ENCODE measurements around the gene RANBP3.
"Not testable (repeated sequence)": the region's sequence is repeated elsewhere in the genome, so short reads cannot be mapped to it uniquely, and the experiment has no call there.

RANBP3 gene

DNA sequence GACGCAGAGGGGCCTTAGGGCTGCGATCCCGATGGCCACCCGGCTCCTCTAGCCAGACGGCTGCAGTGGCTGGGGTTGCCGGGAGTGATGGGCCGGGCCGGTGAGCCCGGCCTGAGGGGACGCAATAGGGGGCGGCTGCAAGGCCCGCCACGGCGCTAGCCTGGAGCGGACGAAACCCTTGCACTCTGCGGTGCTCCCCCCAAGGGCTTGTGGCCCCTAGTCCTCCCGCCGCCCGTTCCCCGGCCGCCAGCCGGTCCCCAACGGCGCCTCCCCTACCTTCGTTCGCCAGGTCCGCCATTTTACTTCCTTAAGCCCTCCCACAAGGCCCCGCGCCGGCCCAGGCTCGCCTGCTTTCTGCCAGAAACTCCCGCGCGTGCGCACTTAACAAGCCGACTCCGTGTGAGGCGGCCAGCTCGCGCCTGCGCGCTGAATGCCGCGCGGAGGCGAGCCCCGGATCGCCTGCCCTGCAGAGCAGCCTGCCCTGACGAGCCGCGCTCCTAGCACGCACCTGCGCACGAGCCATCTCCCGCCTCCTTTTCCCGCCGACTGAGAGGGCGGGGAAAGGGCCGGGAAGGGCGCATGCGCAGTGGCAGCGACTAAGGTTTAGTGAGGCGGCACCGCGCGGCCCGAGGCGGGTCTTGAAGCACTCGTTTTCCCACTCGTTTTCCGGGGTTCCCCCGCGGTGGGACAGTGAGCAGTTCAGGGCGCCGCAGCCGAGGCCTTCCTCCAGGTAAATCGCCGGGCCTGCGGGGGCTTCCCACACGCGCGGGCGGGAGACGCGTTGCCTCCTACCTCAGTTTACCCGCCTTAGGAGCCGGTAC lies at the start of gene RANBP3:
TSS of gene RANBP3 (minus strand) at position 356 of the 821 bp plus-strand sequence. CDS start at position 298, 58 bp downstream.
- DNase-seq (ENCODE audit: low read depth), result peak; percentile 93

GRCh38 chr19:6026390-6027227 lies 48.7 kb upstream of the RANBP3 start:
- no peak for DNase-seq (ENCODE audit: low read depth)

- not testable (repeated sequence) for DNase-seq (ENCODE audit: low read depth)
Measured at GRCh38 chr19:6024756-6025155, 46.8 kb upstream of the RANBP3 start.

GRCh38 chr19:6023936-6024335 lies 46.0 kb upstream of the RANBP3 start:
- no peak for DNase-seq (ENCODE audit: low read depth)

DNA sequence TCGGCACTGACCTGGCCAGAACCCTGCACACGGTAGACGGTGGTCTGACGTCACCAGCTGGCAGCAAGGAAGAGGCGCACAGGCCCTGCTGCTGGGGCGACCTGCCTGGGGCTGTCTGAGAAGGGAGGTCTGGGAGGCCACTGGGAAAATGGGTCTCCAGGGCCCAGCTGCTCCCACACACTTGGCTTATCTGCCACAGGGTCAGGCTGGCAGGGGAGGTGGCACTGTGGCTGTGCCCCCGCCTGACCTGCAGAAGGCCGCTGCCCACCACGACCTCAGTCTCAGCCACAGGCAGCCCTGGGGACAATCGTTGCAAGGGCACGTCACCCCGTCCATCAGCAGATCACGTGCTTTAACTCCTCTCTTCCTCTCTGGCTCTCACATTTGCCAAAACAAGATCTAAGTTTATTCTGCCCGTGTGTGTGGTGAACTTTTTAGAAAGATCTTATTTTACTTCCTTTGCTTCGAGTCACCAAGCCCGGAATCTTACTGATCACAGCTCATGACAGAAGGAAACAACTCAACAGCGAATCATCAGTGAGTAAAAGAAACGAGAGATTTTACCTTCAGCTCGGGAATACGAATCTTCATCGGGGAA lies 45.2 kb upstream of the RANBP3 start:
- no peak for DNase-seq (ENCODE audit: low read depth)

DNA sequence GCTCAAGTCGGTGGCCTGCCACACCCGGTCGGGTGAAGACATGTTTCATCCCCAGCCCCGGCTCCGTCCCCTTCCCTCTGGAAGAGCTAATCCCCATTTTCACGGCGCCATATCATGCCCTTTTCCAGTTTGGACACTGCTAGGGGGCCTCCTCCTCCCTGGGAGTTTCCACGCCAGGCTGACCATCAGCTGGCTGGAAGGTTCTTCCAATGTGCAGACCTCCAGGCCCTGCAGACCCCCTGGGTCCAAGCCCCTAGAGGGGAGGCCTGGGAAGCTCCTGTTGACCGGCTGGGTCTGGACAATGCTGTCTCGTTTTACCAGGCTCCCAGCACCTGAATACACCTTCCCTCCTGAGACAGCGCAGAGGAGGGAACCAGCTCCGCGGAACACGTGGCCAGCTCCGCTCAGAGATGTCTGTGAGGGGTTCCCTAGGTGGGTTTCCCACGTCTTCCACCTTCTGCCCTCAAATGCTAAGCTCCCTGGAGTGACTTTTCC lies 44.7 kb upstream of the RANBP3 start:
- no peak for DNase-seq (ENCODE audit: low read depth)

GRCh38 chr19:6021878-6022569 lies 44.1 kb upstream of the RANBP3 start:
- peak; percentile 62 for DNase-seq (ENCODE audit: low read depth)

- DNase-seq (ENCODE audit: low read depth), result no peak
Measured at GRCh38 chr19:6020972-6021805, 43.2 kb upstream of the RANBP3 start.

DNA sequence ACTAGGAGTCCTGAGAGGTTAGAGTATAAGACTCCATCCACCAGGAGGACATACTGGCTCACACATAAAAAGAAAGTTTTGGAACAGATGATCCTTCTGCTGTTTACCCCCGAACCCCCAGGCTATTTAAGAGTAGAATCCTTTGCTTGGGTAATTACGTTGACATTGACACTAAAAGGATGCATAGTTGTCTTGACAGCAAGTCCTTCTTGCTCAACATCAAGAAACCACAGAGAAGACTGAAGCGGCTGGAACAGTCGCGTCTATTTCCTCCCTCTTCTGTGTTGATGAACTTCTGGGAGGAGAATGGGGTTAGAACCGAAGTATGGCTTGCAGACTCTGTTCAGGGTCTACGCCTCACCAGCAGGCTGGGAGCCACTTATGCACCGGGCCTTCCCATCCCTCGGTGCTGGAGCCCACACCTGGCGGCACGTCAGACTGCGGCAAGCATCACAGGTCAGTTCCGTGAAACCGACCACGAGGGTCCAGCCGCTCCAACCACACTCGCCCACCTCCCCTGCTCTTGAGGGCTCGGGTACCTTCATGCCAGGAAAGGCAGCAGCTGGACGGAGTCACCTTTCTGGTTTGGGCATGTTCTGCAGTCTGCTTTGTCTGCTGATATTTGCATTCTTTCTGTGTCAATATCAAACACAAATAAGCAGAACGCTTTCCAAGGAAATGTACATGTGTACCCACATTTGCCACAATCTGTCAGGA lies 42.4 kb upstream of the RANBP3 start:
- DNase-seq (ENCODE audit: low read depth), result no peak

GRCh38 chr19:6018786-6019185 lies 40.8 kb upstream of the RANBP3 start:
- DNase-seq (ENCODE audit: low read depth), result no peak

DNA sequence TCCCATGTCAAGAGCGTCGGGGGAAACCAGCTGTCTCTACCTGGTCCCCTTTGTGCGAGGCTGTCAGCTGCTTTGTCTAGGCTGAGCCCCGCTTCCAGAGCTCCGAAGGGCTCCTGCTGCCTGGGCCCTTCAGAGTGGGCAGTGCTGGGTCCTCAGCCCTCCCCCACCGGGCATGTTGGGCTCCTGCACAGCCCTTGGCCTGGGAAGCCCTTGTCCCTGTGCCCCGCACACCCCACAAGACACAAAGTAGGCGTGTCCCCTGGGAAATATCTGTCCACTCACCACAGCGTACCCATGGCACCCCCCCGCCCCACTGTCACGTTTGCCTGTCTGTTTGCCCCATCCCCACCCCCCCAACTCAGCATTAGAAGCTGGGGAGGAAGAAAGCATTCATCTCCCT lies 39.6 kb upstream of the RANBP3 start:
- no peak for DNase-seq (ENCODE audit: low read depth)

DNA sequence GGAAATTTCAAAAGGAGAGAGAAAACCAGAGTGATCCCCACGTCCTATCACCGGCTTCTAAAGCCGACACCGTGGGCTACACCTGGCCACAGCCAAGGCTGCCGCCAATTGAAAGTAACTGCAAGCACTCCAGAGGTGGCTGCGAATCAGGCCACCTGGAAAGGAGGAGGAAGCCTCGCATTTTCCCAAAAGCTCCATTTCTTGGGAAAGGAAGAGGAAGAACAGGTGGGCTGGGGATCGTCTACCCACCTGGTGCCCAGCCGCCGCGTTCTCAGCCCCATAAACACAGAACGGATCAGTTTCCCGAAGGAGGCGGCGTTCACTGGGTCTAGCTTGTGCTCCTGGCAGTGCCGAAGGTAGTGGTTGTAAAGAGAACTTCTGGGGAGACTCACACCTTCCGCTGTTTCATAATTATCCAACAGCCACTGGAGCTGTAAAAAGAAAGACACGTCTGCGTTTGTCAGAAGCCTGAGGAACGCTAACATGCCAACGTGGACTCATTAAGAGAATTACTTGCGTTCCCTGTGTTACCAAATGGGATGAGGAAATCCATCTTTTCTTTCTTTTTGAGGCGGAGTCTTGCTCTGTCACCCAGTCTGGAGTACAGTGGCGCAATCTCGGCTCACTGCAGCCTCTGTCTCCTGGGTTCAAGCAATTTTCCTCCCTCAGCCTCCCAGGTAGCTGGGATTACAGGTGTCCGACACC lies 38.1 kb upstream of the RANBP3 start:
- DNase-seq (ENCODE audit: low read depth), result no peak

DNA sequence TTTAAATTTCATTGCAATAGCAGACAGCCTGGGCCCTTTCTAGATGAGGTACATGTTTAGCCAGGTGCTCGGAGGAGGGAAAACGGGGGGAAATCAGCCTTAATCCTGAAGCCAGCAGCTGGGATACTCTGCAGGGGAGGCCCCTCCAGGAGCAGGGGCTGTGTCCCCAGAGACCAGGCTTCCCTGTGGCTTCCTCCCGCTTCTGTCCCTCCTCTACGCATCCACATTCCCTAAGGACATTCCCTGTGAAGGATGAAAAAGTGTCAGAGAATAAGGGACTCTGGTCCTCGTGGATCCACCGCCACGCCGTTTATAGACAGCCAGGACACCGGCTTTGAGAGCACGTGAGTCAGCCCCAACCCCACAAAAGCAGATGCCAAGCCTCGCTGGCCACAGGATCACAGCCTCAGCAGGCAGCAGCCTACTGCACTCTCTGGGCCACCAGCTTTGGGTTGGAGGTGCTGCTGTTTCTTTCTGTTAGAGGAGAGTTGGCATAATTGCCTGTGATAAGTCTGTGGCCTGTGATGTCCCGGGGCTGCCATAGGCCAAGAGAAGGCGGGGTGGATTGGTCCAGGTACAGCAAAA lies 36.7 kb upstream of the RANBP3 start:
- DNase-seq (ENCODE audit: low read depth), result no peak

- DNase-seq (ENCODE audit: low read depth), result no peak
Measured at GRCh38 chr19:6012426-6013170, 34.7 kb upstream of the RANBP3 start.

DNA sequence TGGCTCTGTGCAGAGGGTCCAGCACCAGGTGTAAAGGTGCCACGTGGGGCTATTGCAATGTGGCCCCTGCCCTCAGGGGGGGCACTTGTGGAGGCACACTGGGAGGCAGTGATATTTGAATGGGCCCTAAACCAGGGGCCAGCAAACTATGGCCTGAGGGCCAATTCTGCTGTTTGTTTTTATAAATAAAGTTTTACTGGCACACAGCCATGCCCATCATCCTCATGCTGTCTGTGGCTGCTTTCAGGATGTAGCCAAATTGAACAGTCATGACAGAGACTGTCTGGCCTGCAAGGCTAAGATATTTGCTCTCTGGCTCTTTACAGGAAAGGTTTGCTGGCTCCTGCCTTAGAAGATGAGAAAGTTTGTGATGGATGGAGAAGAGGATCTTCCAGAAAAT lies 33.9 kb upstream of the RANBP3 start:
- no peak for DNase-seq (ENCODE audit: low read depth)

GRCh38 chr19:6011206-6011605 lies 33.3 kb upstream of the RANBP3 start:
- no peak for DNase-seq (ENCODE audit: low read depth)

DNA sequence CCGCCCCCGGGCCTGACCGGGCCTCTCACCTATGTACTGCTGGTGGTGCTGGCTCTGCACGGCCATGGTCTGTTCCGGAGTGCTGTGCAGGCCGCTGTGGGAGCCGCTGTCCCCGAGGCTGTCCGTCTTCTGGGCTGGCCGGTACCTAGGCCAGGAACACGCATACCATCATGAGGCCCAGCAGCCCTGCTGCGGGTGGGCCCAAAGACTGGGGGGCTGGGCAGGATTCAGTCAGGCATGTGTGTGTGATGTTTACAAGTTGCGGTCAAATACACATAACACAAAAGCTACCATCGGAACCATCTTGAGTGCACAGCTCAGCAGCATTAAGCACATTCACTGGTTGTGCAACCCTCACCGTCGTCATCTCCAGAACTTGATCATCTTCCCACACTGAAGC lies 32.2 kb upstream of the RANBP3 start:
- no peak for DNase-seq (ENCODE audit: low read depth)

DNA sequence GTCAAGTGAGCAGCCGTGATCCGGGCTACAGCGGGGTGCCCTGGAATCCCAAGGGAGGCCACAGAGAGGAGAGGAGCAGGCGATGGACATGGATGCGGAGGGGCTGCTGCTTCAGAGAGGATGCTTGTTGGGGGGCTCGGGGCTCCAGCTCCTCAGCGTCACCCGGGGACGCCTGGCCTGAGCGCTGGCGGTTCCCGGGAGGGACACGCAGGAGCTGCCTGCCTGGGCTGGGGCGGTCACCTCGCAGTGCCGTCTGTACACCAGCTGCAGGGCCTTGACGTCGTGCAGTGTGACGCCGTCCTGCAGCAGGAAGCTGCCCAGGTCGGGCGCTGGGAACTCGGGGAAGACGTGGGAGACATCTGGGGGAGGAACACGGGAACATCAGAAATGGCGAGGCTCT lies 29.9 kb upstream of the RANBP3 start:
- no peak for DNase-seq (ENCODE audit: low read depth)

DNA sequence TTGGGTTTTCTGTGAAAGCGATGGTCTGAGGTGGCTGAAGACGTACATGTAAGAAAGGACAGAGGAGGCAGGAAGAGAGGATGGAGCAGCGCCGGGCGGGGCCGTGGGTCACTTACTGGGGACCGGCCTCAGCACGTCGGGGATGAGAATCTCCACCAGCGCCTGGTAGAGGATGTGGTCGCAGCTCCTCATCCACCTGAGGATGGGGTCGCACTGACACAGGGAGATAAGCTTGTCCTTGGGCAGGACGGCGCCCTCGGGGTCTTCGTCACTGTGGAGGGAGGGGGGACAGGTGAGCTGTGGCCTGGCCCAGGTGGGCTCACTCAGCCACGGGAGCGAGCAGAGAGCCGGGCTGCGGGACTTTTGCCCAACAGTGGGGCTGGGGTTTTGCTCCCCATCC lies 29.0 kb upstream of the RANBP3 start:
- DNase-seq (ENCODE audit: low read depth), result no peak

Data from activated gamma-delta T cell treated with anti-CD3 and anti-CD28 coated beads, Interleukin-2, amount 50 U/mL, for 16 hours (primary cell).